HCT116 (cell line): ENCODE results near the gene PDLIM4. TPM values are rescaled to one million over a fixed set of nuclear protein-coding genes. Genes with fewer than 3 reads are reported as not detected.

ENCODE experiments used
- ATAC-seq: fragments of 200-7000 bp; cut with Tn5 transposase; 2 replicates; pipeline ENCODE4 v1.9.1; 2020; ENCODE audit warnings: mild to moderate bottlenecking, moderate library complexity
- BruUV-seq: library from RNA; stranded (reverse); fragments of 400-500 nt; replicated peaks from 2 replicates; lab custom pipeline; 2021; lab: Mats Ljungman, UMichigan
- CTCF ChIA-PET: fragments of 300-600 bp; sonication (Branson Sonifier 250); formaldehyde crosslinking; loops from one replicate; lab custom pipeline; 2021; ENCODE audit warnings: antibody characterized with exemption; lab: Charles Lee
- POLR2A ChIA-PET: fragments of 300-600, 350-600 bp; sonication (Branson Sonifier 250); formaldehyde crosslinking; loops from one replicate; lab custom pipeline; 2021; ENCODE audit warnings: antibody characterized with exemption; lab: Charles Lee
- RAD21 ChIA-PET, 2 experiments: fragments of 300-600 bp; sonication (Branson Sonifier 250); formaldehyde crosslinking; loops; one replicate each; lab custom pipeline; 2023; ENCODE audit warnings: low total read pairs in 2 of 2; ENCODE audit not compliant: uncharacterized antibody in 2 of 2, unreplicated experiment in 2 of 2, low non-redundant PET in 1 of 2; lab: Charles Lee
- DNase-seq: peaks from one replicate; pipeline ENCODE4 v3.0.0-alpha.2; 2010; ENCODE audit warnings: low read depth, low spot score
- H2AFZ ChIP-seq: fragments of 200-600 bp; shearing (Covaris generic), sonication (generic); 2 replicates; pipeline ENCODE4 v1.6.1; 2017; ENCODE audit warnings: low read depth, mixed run types, mixed read lengths, antibody characterized with exemption, low read length; ENCODE audit not compliant: poor library complexity, severe bottlenecking
- H3K27ac ChIP-seq: 2 replicates; pipeline ENCODE4 v1.5.1; 2012; ENCODE audit warnings: low read depth, low read length
- H3K27me3 ChIP-seq: fragments of 200-600 bp; sonication (generic); 2 replicates; pipeline ENCODE4 v1.6.1; 2016; ENCODE audit warnings: mixed run types, low read length, mixed read lengths; ENCODE audit not compliant: insufficient read depth
- H3K36me3 ChIP-seq, 2 experiments: fragments of 200-500 bp in 1 of 2; fragments of 200-600 bp in 1 of 2; sonication (Bioruptor generic) in 1 of 2; sonication (generic) in 1 of 2; 2 replicates each; pipeline versions ENCODE4 v1.5.1 to v1.6.1; 2014 to 2016; ENCODE audit warnings: low read length in 2 of 2, inconsistent platforms in 1 of 2, mixed read lengths in 1 of 2, mixed run types in 1 of 2; ENCODE audit not compliant: insufficient read depth in 2 of 2, control insufficient read depth in 1 of 2
- H3K4me1 ChIP-seq, 2 experiments: fragments of 200-600 bp in 1 of 2; sonication (generic) in 1 of 2; 2 replicates each; pipeline versions ENCODE4 v1.5.1 to v1.6.1; 2012 to 2017; ENCODE audit warnings: low read length in 2 of 2, inconsistent platforms in 1 of 2, mild to moderate bottlenecking in 1 of 2, mixed read lengths in 1 of 2, mixed run types in 1 of 2, moderate library complexity in 1 of 2; ENCODE audit not compliant: insufficient read depth in 2 of 2, control insufficient read depth in 1 of 2
- H3K4me2 ChIP-seq: fragments of 200-600 bp; sonication (generic); 2 replicates; pipeline ENCODE4 v1.6.1; 2017; ENCODE audit warnings: mixed run types, low read length, mixed read lengths
- H3K4me3 ChIP-seq, 2 experiments: fragments of 200-600 bp in 1 of 2; sonication (generic) in 1 of 2; replicated peaks in 1 of 2; 2 replicates each; pipeline ENCODE4 v1.5.1; 2011 to 2016; ENCODE audit warnings: low read length in 2 of 2, control low read depth in 1 of 2, low read depth in 1 of 2, mild to moderate bottlenecking in 1 of 2, mixed read lengths in 1 of 2, mixed run types in 1 of 2
- H3K79me2 ChIP-seq: fragments of 200-600 bp; sonication (generic); 2 replicates; pipeline ENCODE4 v1.6.1; 2017; ENCODE audit warnings: mild to moderate bottlenecking, mixed run types, low read length, moderate library complexity, mixed read lengths; ENCODE audit not compliant: insufficient read depth
- H3K9ac ChIP-seq: fragments of 200-600 bp; sonication (generic); 2 replicates; pipeline ENCODE4 v1.6.1; 2016; ENCODE audit warnings: low read length, mixed read lengths
- H3K9me2 ChIP-seq: fragments of 200-600 bp; sonication (generic), shearing (Covaris generic); 2 replicates; pipeline ENCODE4 v1.6.1; 2017; ENCODE audit warnings: mixed run types, mild to moderate bottlenecking, moderate library complexity; ENCODE audit not compliant: insufficient read depth
- H3K9me3 ChIP-seq, 2 experiments: fragments of 200-500 bp in 1 of 2; fragments of 200-600 bp in 1 of 2; sonication (Bioruptor generic) in 1 of 2; sonication (generic) in 1 of 2; 2 replicates each; pipeline ENCODE4 v1.6.1; 2014 to 2017; ENCODE audit warnings: low read length in 2 of 2, mixed read lengths in 2 of 2, inconsistent platforms in 1 of 2, low read depth in 1 of 2, mild to moderate bottlenecking in 1 of 2, mixed run types in 1 of 2, moderate library complexity in 1 of 2; ENCODE audit not compliant: control insufficient read depth in 1 of 2, insufficient read depth in 1 of 2
- H4K20me1 ChIP-seq: fragments of 200-600 bp; sonication (generic), shearing (Covaris generic); 2 replicates; pipeline ENCODE4 v1.6.1; 2017; ENCODE audit warnings: mixed run types, mild to moderate bottlenecking, moderate library complexity; ENCODE audit not compliant: insufficient read depth
- CBX3 ChIP-seq: IDR thresholded peaks from 2 replicates; pipeline ENCODE4 v1.6.1; 2012; ENCODE audit warnings: low read depth
- EGR1 ChIP-seq: IDR thresholded peaks from 2 replicates; pipeline ENCODE4 v1.6.1; 2012; ENCODE audit warnings: low read depth
- ELF1 ChIP-seq: IDR thresholded peaks from 2 replicates; pipeline ENCODE4 v1.6.1; 2012; ENCODE audit warnings: low read depth, borderline replicate concordance
- EZH2 ChIP-seq: fragments of 200-600 bp; sonication (generic); IDR thresholded peaks from 2 replicates; pipeline ENCODE4 v1.6.1; 2017; ENCODE audit warnings: antibody characterized with exemption, mixed run types
- JUND ChIP-seq: IDR thresholded peaks from 2 replicates; pipeline ENCODE4 v1.6.1; 2012
- POLR2A ChIP-seq: IDR thresholded peaks from 2 replicates; pipeline ENCODE4 v1.7.0; 2011; ENCODE audit warnings: borderline replicate concordance; ENCODE audit not compliant: insufficient read depth, insufficient read length; ENCODE audit errors: extremely low read depth
- POLR2AphosphoS5 ChIP-seq: IDR thresholded peaks from 2 replicates; pipeline ENCODE4 v1.6.1; 2011; ENCODE audit warnings: mild to moderate bottlenecking, low read depth, low read length, moderate library complexity
- RAD21 ChIP-seq: IDR thresholded peaks from 2 replicates; pipeline ENCODE4 v1.6.1; 2012; ENCODE audit warnings: low read depth, mild to moderate bottlenecking
- SP1 ChIP-seq: IDR thresholded peaks from 2 replicates; pipeline ENCODE4 v1.6.1; 2012; ENCODE audit warnings: low read depth
- TCF7L2 ChIP-seq: IDR thresholded peaks from 2 replicates; pipeline ENCODE4 v1.7.0; 2011; ENCODE audit warnings: borderline replicate concordance, inconsistent platforms; ENCODE audit not compliant: insufficient read depth, insufficient read length; ENCODE audit errors: extremely low read depth
- YY1 ChIP-seq: IDR thresholded peaks from 2 replicates; pipeline ENCODE4 v1.6.1; 2011; ENCODE audit warnings: low read length, low read depth, moderate library complexity, mild to moderate bottlenecking; ENCODE audit not compliant: insufficient replicate concordance; ENCODE audit errors: extremely low read depth
- ZBTB33 ChIP-seq: IDR thresholded peaks from 2 replicates; pipeline ENCODE4 v1.6.1; 2011; ENCODE audit warnings: mild to moderate bottlenecking, low read length, moderate library complexity; ENCODE audit not compliant: insufficient replicate concordance; ENCODE audit errors: extremely low read depth
- ZNF274 ChIP-seq: fragments of 200-500 bp; sonication (Bioruptor generic); IDR thresholded peaks from 2 replicates; pipeline ENCODE4 v1.6.1; 2014; ENCODE audit warnings: mild to moderate bottlenecking, low read depth, low read length, inconsistent platforms
- intact Hi-C: fragments of 100-400 bp; cut with micrococcal nuclease; formaldehyde crosslinking; loops from 2 replicates; pipeline ENCODE4 v1.10.0; 2022
- total RNA-seq: library from RNA; stranded (reverse); gene quantifications from one replicate; pipeline ENCODE4 v1.2.1, GENCODE V29; 2021; ENCODE audit not compliant: unreplicated experiment

PDLIM4 gene
- total RNA-seq, 1 experiment from 2014 or later, result not detected

- Histone ChIP-seq H3K36me3 (no peaks in the 10 kb centered on the region), H3K27ac (no peak overlapping the region), H3K79me2 (no peaks in the 10 kb centered on the region), H3K9me3 (no peaks in the 10 kb centered on the region), H3K4me3 (no peak overlapping the region), H3K9me2 (no peaks in the 10 kb centered on the region), H3K27me3 (no peaks in the 10 kb centered on the region), H2AFZ (no peak overlapping the region), H4K20me1 (no peaks in the 10 kb centered on the region), H3K4me2 (no peak overlapping the region), H3K4me1 (no peaks in the 10 kb centered on the region), H3K9ac (no peak overlapping the region)
- no peak for ATAC-seq
- TF ChIP-seq POLR2AphosphoS5, result no peak
- no peak for TF ChIP-seq ELF1
- no peak for TF ChIP-seq TCF7L2
- TF ChIP-seq EZH2, result no peak
- TF ChIP-seq ZNF274, result no peak
- TF ChIP-seq CBX3, result no peak
- no peak for TF ChIP-seq POLR2A
- no peak for TF ChIP-seq RAD21
- ChIA-PET RAD21 (interaction anchor here in 1 of 2 experiments (0.5 kb wide), 1 partner anchor 264 kb away, joined by 4 read pairs; no protein-coding TSS in a partner anchor), CTCF (no interaction called here), POLR2A (no interaction called here)
- intact Hi-C loops, result no loop called here
- DNase-seq, result no peak
- no TSS peak for BruUV-seq
Measured at GRCh38 chr5:132233811-132234683, 23.4 kb upstream of the PDLIM4 start.

- H4K20me1 ChIP-seq, result no peaks in the 10 kb centered on the region
- no peak overlapping the region for H3K27ac ChIP-seq
- ChIA-PET CTCF (no interaction called here), RAD21 (interaction anchor here in 1 of 2 experiments (0.5 kb wide), 1 partner anchor 264 kb away, joined by 4 read pairs; no protein-coding TSS in a partner anchor), POLR2A (no interaction called here)
- BruUV-seq, result no TSS peak
- no peaks in the 10 kb centered on the region for H3K79me2 ChIP-seq
- intact Hi-C loops, result no loop called here
- no peak overlapping the region for H3K9ac ChIP-seq
- no peaks in the 10 kb centered on the region for H3K4me1 ChIP-seq
- no peak overlapping the region for H3K4me3 ChIP-seq
- H3K9me2 ChIP-seq, result no peaks in the 10 kb centered on the region
- no peaks in the 10 kb centered on the region for H3K9me3 ChIP-seq
- no peaks in the 10 kb centered on the region for H3K27me3 ChIP-seq
- no peak overlapping the region for H2AFZ ChIP-seq
- ATAC-seq, result no peak
- no peak overlapping the region for H3K4me2 ChIP-seq
- no peak for DNase-seq
- no peaks in the 10 kb centered on the region for H3K36me3 ChIP-seq
- TF ChIP-seq ZBTB33 (no peak), EZH2 (no peak), ZNF274 (no peak), CBX3 (no peak), YY1 (no peak), SP1 (no peak), POLR2AphosphoS5 (no peak), JUND (no peak), TCF7L2 (no peak), EGR1 (no peak)
Measured at GRCh38 chr5:132234684-132235062, 22.8 kb upstream of the PDLIM4 start.
